H1 (cell line): ENCODE results near the gene OR13A1. TPM values are rescaled to one million over a fixed set of nuclear protein-coding genes. Genes with fewer than 3 reads are reported as not detected.

ENCODE experiments used
- SP4 ChIP-seq: IDR thresholded peaks from 2 replicates; pipeline ENCODE4 v1.6.1; 2012; ENCODE audit warnings: low read length, inconsistent platforms
- polyA plus RNA-seq, 7 experiments: library from polyadenylated mRNA; depleted of rRNA in 3 of 7; stranded (reverse) in 5 of 7; unstranded in 2 of 7; fragments of >200 nt in 5 of 7; fragments of 200-250 nt in 2 of 7; gene quantifications; 1 replicate in 5 of 7; 2 replicates in 1 of 7; 4 replicates in 1 of 7; pipeline versions ENCODE4 v1.2.1 to v1.2.3, GENCODE V29; 2011 to 2013; ENCODE audit warnings: missing spikeins in 2 of 7, mixed read lengths in 2 of 7
- total RNA-seq: library from RNA; stranded (reverse); fragmentation: NEBNext Ultra II Directional; extraction: Animal tissue kit (Norgen Biotek cat#: 25700); gene quantifications from 2 replicates; pipeline ENCODE4 v1.2.1, GENCODE V29; 2021

Gene OR13A1
- total and polyA plus RNA-seq, 2 of the 8 experiments (the other 6 are each of a cell fraction or from before 2014, with no cell fraction given), result 0.53 TPM; not detected in 1

- no peak for TF ChIP-seq SP4
Observed at GRCh38 chr10:45355494-45355893, 40.1 kb upstream of the OR13A1 start (continued).
